Stimulated activated CD4-positive, alpha-beta T cell treated with anti-CD3 and anti-CD28 coated beads, TNF-alpha, amount 100 ng/mL, for 4 hours (primary cell): Measurements from ENCODE around the gene FKBP7.
A peak's percentile ranks its signal among the peaks of the same experiment; 100 is the strongest.
"Not testable (repeated sequence)": the region's sequence is repeated elsewhere in the genome, so short reads cannot be mapped to it uniquely, and the experiment has no call there.

Source experiments
- DNase-seq, 3 experiments: peaks; one replicate each; pipeline ENCODE4 v3.0.0-alpha.2; 2020; ENCODE audit warnings: low read depth in 3 of 3

Gene FKBP7

GRCh38 chr2:178478439-178479274 lies at the start of gene FKBP7:
Gene FKBP7, minus strand, starts transcription at chr2:178478600. Its CDS starts 101 bp downstream, at chr2:178478499.
- peak; percentile 61 to 70 (median 70) for DNase-seq

GRCh38 chr2:178527592-178527991 lies 49.2 kb upstream of the FKBP7 start:
- DNase-seq = no peak

- DNase-seq = no peak
These were observed 47.9 kb upstream of the FKBP7 start for GRCh38 chr2:178526256-178526655.

- DNase-seq = not testable (repeated sequence)
These were observed 47.1 kb upstream of the FKBP7 start for GRCh38 chr2:178525460-178525859.

- not testable (repeated sequence) for DNase-seq
These were observed 46.6 kb upstream of the FKBP7 start for GRCh38 chr2:178525010-178525409.

- DNase-seq = no peak
These were observed 45.3 kb upstream of the FKBP7 start for GRCh38 chr2:178523596-178524134.

- DNase-seq = peak; percentile 52 to 68 (median 66)
These were observed 44.7 kb upstream of the FKBP7 start for GRCh38 chr2:178522950-178523595.

- DNase-seq = no peak
These were observed 43.1 kb upstream of the FKBP7 start for GRCh38 chr2:178521304-178522150.

- DNase-seq = no peak
These were observed 39.1 kb upstream of the FKBP7 start for GRCh38 chr2:178517496-178517895.

- DNase-seq = peak in 1 of 3 experiments; percentile 5
These were observed 36.3 kb upstream of the FKBP7 start for GRCh38 chr2:178514664-178515063.

- no peak for DNase-seq
These were observed 35.5 kb upstream of the FKBP7 start for GRCh38 chr2:178513876-178514275.

- DNase-seq = no peak
These were observed 34.1 kb upstream of the FKBP7 start for GRCh38 chr2:178512484-178512883.

- DNase-seq = no peak
These were observed 32.0 kb upstream of the FKBP7 start for GRCh38 chr2:178510384-178510783.

- DNase-seq = no peak
These were observed 30.2 kb upstream of the FKBP7 start for GRCh38 chr2:178508646-178509045.

GRCh38 chr2:178506949-178507348 lies 28.5 kb upstream of the FKBP7 start:
- no peak for DNase-seq

GRCh38 chr2:178506524-178506923 lies 28.1 kb upstream of the FKBP7 start:
- no peak for DNase-seq

GRCh38 chr2:178506101-178506500 lies 27.7 kb upstream of the FKBP7 start:
- no peak for DNase-seq

GRCh38 chr2:178502751-178503150 lies 24.4 kb upstream of the FKBP7 start:
- no peak for DNase-seq

- DNase-seq = no peak
These were observed 21.2 kb upstream of the FKBP7 start for GRCh38 chr2:178499640-178500039.

- no peak for DNase-seq
These were observed 19.7 kb upstream of the FKBP7 start for GRCh38 chr2:178498137-178498536.

GRCh38 chr2:178496049-178496448 lies 17.6 kb upstream of the FKBP7 start:
- no peak for DNase-seq

GRCh38 chr2:178491612-178492011 lies 13.2 kb upstream of the FKBP7 start:
- no peak for DNase-seq
